ENCODE data around the gene PLVAP.

- TF ChIP-seq CTCF (IDR thresholded peaks at IDR 0.05; ENCODE audit: insufficient read depth, low read depth, low read length) (no peak), EZH2 (IDR thresholded peaks at IDR 0.05; ENCODE audit: insufficient read depth, low read length) (no peak)
Measured at GRCh38 chr19:17309198-17309964, 67.8 kb downstream of the PLVAP start, which contains the start of gene DDA1.
